ENCODE measurements around the gene GASK1B.

Gene GASK1B

DNA sequence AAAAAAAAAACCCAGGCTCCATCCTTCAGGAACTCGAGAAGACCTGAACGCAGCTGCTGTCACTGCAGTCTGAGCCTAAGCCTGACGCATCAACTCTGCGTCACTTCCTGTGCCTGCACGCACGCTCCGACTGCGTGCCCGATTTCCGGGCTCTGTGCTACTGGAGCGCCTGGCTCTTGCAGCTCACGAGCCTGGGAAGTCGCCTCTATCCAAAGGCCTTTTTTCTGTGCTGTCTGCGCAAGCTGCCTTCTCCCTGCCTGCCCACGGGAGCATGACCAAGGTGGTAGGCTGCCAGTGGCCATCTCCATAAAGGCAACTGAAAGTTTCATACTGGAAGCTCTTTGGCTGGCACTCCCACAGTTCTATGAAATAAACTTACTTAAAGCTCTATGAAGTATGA lies 9.9 kb upstream of the GASK1B start:
- DNase-seq, result peak; percentile 22

DNA sequence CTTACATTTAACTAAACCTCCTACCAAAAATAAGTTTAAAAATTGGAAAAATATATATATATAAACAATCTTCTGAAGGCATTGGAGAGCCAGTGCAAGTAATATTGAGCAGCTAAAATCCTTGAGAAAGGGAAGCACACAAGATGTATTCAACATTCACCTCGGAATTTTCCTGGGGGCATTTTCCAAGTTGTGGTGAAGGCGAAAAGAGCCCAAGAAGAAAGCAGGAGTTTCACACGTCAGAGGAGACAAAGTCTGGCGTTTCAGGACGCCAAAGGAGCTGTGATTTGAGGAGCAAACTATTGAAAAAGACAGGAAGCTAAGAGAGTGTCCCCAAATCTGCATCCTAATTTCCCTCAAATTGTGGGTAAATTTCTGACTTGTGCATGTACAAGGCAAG lies 9.1 kb upstream of the GASK1B start:
- DNase-seq, result no peak

DNA sequence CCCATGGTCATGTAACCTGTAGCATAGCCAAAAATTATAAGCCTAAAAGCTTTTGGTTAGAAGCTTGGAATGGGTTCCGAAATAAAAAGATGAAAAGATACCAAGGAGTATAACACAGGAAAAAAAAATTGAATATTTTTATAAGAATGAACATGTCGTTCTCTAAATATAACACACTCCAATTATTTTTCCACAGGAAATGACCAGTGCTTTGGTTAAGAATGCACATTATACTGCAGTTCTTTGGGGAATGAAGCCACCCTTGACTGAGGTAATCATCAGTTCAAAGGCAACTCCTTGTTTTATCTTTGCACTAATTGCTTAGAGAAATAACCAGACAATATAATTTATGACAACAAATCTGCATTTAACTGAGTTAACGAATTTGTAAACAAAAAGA lies 6.6 kb upstream of the GASK1B start:
- no peak for DNase-seq

DNA sequence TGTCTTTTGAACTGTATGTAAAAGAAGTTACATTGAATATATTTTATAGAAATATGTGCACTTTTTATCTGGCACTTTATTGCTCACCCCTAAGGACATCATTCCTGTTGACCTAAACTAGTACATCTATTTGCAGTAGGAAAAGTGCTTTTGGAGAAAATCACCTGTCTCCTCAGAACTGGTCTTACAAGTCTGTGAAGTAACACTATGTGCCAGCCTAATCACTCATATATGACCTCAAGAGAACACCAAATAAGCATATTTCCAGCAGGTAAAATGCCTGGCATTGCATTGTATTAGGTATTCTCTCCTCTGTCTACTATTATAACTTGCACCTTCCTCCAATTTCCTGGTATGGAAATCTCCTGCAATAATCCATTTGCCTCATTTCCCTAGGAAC lies 4.0 kb upstream of the GASK1B start:
- no peak for DNase-seq

DNA sequence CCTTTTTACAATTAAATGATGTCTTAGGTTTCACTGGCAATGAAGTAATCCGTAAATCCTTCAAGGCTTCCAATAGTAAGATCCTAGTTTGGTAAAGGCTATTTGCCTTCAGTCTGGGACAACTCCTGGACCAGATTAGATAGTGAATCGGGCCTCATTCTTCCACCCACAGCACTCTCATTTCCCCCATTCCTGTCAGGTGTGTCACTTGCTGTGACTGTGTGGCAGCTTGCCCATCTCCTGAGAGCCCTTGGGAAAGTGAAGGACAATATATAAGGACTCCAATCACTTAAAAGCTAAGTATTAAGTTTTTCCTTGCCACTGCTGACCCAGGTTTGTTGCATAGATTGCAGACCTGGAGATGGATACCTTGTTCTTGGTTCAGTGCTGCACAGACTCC lies 3.3 kb upstream of the GASK1B start:
- DNase-seq, result peak; percentile 41

DNA sequence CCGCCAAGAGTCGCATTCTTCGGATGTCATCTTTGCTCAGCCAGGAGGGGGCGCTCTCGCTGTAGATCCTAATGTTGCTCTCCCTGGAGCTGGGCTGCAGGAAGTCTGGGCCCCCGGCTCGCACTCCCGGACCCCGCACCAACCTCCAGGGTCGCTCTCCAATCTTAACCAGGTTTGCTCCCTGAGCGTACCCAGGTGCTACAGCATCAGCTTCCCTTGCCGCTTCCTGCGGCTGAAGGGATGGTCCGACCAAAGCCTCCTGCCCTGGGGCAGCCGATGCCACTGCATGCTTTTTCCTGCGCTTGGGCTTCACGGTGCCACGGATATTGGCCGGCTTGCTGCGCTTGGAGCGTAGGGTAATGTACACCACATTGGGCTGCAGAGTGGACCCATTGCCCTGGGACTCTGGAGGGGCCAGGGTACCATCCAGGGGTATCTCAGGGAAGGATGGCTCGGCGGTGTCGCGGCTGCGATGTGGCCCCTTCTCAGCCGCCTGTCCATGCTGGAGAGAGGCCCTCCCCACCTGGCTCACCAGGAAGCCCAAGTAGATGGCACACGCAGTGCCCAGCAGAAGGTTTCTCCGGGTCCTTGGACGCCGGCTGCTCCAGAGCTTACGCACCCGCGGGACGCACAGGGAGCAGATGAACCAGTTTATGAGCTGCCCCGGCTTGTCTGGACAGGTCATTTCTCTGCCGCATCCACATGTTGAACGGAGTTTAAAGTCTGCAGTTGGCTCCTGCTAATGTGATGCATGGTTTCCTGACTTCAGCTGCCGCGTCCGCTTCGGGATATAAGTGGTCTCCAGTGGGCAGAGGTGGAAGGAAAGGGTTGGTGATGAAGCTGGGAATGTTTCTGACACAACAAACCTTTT lies 1.9 kb downstream of the GASK1B start:
- DNase-seq, result peak; percentile 24

DNA sequence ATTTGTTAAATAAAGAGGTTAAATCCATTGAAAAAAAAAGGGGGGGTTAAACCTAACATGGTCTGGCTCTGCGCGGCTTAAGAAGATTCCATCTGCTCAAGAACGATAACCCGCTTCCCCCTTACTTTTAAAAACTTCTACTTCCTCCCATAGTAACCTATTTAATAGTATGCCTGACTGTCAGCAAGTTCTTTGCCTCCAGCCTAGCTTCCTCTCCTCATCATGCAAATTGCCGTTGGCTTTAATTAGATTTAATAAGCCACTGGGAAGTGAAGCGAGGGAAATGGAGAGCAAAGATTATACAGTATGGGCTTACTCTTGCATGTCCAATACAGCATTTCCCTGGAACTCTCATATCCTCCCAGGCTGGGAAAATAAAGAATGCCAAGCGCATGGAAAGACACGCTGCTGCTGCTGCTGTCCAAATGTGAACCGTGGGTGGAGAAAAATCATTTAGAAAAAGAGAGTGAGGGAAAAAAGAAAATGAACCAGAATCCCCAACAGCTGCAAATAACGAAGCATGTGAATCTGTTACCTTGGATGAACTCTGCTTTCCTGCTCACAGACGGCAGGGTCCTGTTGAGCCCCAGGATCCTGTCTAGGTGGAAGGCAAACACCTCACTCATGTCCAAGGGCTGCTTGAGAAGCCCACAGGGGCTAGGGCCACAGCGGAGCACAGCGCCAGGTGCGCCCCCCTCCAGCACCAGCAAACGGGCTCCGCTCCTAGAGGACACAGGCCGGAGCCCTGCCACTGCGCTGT lies 2.7 kb downstream of the GASK1B start:
- DNase-seq, result peak; percentile 41

DNA sequence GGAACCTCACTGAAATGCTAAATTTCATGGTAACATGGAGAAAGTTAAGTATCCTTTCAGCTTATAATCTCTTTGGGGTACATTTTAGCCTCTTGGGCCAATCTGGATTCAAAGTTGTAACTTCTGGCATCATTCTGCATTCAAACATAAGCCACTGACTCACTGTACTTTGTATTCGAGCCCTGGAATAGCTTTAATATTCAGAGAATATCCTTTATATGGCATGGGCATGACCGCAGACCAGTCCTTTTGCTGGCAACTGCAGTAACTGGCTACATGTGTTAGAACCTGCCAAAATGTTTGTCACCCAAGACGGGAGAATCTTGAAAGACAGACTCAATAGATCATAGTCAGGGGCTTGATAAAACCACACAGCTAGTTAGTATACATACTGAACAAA lies 3.3 kb downstream of the GASK1B start:
- no peak for DNase-seq

DNA sequence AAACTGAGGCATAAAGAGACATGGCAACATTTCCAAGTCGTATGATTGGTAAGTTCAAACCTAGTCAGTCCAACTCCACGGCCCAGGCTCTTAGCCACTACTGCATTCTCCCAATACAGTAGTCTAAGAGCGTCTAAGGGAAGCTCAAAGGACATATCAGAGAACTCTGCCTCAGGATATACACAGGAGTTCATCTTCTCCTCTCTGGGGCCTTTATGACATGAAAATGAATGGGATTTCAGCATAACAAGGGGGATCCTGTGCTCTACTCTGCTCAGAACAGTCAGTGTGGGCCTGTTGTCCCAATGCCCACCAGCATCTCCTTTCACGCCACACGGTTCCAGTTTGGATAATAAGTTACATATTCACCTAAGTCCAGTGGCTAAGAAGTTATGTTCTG lies 4.2 kb downstream of the GASK1B start:
- no peak for DNase-seq

DNA sequence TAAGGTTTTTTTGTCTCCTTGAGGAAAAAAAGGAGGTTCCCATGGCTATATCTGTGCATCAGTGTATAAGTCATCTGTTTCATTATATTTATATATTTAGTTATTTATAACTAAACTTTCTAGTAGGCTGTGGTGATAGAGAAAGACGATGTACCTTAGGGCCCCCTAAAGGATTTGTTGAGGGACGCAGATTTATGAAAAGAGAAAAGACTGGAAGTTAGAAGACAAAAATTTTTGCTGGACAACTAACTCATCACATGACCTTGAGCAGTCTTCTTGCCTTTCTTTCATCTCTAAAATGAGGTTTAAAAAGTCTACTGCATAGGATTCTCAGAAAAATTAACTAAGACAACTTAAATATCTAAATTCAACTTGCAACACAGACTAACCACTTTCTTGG lies 6.1 kb downstream of the GASK1B start:
- no peak for DNase-seq

DNA sequence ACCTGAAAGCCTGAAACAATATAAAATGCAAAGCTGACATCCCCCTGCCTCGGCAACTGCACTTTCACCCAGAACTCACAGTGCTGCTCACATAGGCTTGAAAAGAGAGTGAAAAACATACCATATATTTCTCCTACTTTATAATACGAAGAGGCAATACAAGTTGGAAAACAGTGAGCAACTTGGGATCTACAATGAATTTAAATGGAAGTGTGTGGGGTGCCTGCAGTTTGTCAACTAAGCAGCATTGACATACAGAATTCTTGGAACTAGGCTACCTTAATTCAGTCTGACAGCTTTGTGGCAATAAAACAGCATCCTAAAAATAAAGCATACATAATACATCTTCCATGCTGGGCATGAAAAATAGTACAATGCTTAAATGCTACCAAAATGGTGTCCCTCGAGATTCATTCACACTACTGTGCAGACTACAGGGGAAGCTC lies 8.0 kb downstream of the GASK1B start:
- DNase-seq, result no peak

DNA sequence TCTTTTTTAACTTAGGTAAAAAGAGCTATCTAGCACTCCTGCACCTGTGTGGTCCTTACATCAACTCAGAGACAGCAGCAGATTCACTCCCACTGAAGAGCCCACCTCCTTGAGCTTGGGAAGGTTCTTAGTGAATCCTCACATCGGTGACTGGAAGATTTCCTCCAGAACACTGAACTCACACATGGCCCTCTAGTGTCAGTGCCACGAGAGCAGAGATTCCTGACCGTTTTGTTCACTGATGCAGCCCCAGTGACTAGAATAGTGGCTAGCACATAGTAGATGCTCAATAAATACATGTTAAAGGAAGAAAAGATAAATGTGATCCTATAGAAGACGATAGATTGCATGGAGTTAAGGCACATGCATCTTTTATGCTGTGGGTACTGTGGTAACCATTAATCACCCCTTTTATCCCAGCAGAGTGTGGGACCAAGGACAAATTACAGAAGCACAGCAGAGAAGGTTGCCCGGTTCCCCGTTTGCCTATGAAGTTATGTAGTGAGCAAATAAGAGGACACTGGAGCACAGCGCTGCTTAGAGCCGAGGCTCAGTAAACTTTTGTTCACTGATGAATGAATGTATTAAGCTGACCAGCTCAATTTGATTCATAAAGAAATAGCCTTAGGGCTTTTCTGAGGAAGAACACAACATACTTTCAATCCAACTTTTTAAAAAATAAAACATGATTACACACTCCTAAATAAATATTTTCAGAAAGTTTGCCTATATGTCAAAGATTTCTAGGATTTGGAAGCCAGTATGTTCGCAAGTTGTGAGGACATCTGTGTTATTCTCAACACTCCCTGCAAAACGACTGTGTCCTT lies 8.7 kb downstream of the GASK1B start:
- DNase-seq, result no peak

DNA sequence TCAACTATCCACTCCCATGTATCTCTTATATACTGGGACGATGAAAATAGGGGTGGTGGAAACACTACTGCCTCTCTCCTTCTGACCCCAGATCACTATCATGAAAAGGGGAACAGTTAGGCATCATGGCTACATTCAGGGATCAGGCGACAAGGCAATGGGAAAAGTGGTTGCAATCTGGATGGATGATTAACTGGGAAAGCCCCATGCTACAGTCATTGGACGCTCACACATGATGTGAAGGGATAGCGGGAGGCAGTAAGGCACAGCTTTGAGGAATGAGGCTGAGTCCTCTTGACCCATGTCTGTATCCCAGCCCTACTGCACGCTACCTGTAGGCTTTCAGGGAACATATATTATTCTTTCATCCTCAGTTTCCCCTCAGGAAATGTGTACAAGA lies 10.2 kb downstream of the GASK1B start:
- no peak for DNase-seq

DNA sequence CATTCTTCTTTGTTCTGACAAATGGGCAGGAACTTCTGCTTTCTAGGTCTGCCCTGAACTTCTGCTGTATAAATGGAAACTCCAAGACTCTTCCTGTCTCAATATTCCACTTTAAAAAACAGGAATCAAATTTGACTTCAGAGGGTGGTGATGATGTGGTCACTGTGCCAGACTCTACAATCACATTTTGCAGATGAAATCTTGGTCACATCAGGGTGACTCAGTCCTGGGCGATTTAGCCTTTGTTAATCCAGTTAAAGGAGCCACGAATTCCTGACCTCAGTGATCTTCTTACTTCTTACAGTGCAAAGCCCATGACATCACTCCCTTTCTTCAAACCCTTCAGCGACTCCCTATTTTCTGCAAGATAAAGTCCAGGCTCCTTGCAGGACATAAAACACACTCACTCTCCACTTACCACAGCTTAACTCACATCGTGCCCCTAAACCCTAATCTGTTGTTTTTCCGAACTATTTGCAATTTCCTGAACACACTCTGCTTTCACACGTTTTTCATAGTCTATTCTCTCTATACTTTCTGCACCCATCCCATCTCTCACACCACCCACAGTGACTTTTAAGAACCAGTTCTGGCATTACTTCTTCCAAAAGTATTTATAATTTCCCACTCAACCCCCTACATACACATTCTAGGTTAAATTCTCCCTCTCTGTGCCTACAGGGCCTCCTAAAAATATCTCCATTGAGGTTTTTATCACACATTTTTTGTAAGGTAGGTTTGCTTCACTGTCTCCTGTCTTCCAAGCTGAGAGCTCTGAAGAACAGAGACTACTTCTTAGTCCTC lies 11.1 kb downstream of the GASK1B start:
- DNase-seq, result peak; percentile 72

DNA sequence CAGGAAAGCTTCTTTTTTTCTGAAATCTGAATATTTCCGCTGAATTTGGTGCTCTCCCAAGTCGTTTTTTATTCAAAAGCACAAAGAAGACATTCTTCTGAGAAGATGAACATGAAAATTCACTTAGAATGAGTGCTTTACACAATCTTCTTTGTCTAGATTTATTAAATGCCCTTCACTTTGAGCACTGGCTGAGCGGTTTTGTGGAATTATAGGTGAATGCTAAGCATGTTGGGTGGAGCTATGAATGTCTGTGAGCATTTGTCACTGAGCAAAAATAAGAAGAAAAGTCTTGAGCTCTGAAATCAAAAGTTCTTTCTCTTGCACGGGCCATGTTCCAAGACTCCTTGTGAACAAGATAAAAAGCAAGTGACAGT lies 13.1 kb downstream of the GASK1B start:
- DNase-seq, result no peak

DNA sequence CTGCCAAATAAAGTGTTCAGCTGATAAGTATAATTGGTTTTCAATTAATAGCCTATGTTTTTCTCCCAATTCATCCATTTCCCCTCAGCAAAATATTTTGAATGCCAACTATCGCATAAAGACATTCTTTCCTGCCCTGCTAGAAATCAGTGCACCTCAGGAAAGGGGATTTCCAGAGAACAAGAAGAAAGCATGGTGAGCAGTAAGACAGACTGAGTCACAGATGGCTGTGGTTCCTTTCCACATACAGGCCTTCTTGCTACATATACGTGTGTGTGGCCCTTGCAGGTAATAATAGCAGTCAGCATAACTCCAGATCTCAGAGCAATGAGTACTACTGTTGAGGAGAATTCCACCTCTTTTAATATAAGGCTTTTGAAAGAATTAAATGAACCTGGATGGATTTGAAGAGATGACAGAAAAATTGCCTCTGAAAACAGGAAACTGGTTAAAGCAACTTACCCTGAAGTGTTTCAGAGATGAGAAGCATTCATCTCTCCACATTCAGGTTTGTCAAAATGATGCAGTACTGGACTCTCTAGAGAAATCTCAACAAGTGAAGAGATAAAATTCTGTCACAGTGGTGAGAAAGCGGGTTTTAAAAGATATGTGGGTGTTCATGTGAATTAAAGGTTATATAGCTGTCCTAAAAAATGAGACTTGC lies 13.6 kb downstream of the GASK1B start:
- peak; percentile 58 for DNase-seq

DNA sequence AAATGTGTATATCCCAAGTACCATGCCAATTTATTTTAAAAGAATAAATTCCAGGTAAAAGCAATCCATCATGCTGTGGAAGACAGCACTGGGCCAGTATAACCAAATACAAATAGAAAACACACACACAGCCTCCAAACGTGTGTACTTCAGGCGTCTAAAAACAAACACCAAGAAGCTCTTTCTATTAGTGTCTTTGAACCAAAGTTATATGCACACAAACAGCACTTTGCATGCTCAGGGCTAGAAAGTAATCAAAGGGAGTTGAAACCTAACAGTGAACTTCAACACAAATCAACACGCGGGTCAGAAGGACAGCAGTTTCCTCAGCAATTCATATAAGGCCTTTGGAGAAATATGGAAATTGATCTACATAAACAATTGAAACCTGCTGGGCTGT lies 15.4 kb downstream of the GASK1B start:
- DNase-seq, result no peak

DNA sequence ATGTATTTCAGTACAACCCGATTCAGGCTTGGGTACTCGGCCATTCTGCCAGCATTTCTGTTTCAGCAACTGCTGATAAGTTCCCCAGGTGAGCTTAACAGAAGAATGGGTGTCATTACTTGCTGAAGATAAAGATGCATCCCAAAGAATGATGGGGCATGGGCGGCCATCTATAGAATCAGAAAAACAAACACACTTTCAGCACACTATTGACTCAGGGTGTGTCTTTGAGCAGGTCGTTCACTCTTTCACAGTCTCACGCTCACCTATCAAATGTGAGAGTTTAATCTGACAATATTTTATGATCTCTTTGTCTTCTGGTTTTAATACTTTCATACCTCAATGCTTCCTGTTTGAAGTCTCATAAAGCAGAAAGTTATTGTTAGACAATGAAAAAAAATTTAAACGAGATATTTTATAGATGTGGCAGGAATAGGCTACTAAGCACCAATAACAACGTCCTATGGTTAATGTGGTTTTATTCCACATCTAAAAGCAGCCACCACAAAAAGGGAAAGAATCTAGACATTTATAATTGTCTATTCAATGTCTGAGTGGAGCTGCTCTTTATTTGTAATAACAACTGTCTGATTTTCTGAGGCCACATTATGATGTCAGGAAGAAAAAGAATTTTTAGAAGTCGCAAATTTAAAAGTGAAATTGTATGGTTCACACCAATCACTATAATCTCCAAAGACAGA lies 17.0 kb downstream of the GASK1B start:
- DNase-seq, result peak; percentile 11

DNA sequence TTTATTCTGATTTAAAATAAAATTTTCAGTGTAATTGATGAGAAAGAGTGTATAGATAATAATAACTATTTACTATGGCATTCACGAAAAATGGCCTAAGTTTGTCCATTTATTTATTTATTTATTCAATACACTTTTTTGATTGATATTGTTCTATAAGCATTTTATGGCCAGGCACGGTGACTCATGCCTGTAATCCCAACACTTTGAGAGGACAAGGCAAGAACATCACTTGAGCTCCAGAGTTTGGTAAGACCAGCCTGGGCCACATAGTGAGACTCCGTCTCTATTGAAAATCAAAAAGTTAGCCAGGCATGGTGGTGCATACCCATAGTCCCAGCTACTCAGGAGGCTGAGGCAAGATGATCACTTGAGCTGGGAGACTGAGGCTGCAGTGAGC lies 25.7 kb downstream of the GASK1B start:
- no peak for DNase-seq

DNA sequence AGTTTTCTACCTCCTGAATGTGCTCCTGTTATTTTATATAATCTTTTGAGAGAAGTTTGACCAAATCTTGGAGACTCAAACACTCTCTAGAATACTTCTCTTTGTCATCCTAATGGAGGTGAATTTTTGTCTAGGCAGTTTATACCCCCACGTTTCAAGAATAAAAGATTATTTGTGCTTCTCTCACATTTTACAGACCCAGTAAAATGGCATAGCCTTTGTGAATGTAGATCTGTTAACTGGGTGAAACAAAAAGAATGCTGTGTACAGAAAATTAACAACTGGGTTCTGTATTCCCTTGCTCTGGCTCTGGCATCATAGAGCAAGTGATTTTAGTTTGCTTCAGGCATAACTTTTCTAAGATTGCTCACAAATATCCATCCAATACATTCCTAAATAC lies 26.1 kb downstream of the GASK1B start:
- DNase-seq, result no peak

DNA sequence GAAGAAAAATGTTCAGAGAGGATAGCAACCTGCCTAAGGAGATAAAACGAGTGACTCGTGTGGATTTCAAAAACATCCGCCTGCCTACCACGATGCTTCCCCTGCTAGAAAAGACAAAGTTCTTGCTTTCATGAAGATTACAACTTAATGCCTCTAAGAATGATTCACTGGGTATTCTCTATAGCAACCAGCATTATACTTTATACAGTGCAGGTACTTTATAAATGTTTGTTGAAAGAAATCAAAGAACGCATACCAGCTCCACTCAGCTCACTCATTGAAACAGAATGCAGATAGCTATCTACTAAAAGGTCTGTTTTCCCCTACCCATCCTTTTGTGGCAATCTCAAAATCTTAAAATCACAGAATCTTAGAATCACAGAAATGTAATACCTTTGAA lies 33.7 kb downstream of the GASK1B start:
- DNase-seq, result peak; percentile 10
